Erythroblast (primary cell): ENCODE results near the gene CLBA1.

Experiments used
- GATA1 ChIP-seq: IDR thresholded peaks from 2 replicates; pipeline ENCODE4 v1.6.1; 2011; ENCODE audit warnings: low read depth, mild to moderate bottlenecking, control low read depth, low read length, moderate library complexity
- POLR2A ChIP-seq: IDR thresholded peaks from 2 replicates; pipeline ENCODE4 v1.6.1; 2011; ENCODE audit warnings: mild to moderate bottlenecking, low read length

GRCh38 chr14:104989236-104989950, 3.8 kb downstream of the CLBA1 start:
- TF ChIP-seq POLR2A = no peak
- no peak for TF ChIP-seq GATA1
